GM06990 (cell line): ENCODE data around the gene ARHGEF19.
A peak's percentile ranks its signal among the peaks of the same experiment; 100 is the strongest.
"Not testable (repeated sequence)": the region's sequence is repeated elsewhere in the genome, so short reads cannot be mapped to it uniquely, and the experiment has no call there.

Source experiments
- DNase-seq: peaks from one replicate; pipeline ENCODE4 v3.0.0-alpha.2; 2011; ENCODE audit not compliant: insufficient read length; ENCODE audit errors: extremely low read depth
- H3K27me3 ChIP-seq: replicated peaks from 2 replicates; pipeline ENCODE4 v1.6.0; 2011; ENCODE audit warnings: low read length; ENCODE audit not compliant: control insufficient read depth, insufficient read depth
- H3K36me3 ChIP-seq: 2 replicates; pipeline ENCODE4 v1.5.1; 2011; ENCODE audit warnings: low read length; ENCODE audit not compliant: control insufficient read depth, insufficient read depth
- H3K4me3 ChIP-seq: replicated peaks from 2 replicates; pipeline ENCODE4 v1.5.1; 2011; ENCODE audit warnings: low read depth, mild to moderate bottlenecking, control low read depth, low read length
- TF ChIP-seq, protein P1 (sequence below): IDR thresholded peaks from 2 replicates; pipeline ENCODE4 v1.5.1; 2011; ENCODE audit warnings: low read length, control low read depth, mild to moderate bottlenecking, inconsistent platforms; ENCODE audit not compliant: insufficient read depth, poor library complexity, severe bottlenecking

Gene ARHGEF19

DNA sequence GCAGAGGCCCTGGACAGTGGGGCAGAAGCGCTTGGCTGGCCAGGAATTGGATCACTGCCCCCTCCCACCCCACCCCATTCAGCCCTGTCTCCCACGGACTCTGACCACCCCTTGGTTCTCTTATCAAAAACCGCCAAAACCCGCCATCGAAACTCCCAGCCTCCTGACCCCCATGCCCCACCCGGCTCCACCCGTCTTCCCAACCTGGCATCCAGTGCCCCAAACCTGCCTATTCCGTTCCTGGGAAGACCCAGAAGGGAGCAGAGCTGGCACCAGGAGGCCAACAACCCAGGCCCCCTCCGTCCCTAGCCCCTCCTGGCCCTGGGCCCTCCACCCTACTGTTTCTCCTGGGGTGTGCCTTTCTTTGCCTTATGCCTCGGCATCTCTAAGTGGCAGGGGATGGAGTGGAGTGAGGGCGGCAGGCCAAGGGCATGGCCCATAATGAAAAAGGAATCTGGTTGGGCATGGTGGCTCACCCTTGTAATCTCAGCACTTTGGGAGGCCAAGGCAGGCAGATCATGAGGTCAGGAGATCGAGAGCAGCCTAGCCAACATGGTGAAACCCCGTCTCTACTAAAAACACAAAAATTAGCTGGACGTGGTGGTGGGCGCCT, 40.1 kb downstream of the ARHGEF19 start:
- H3K36me3 ChIP-seq: no peaks in the 10 kb centered on the region
- TF ChIP-seq, protein P1, sequence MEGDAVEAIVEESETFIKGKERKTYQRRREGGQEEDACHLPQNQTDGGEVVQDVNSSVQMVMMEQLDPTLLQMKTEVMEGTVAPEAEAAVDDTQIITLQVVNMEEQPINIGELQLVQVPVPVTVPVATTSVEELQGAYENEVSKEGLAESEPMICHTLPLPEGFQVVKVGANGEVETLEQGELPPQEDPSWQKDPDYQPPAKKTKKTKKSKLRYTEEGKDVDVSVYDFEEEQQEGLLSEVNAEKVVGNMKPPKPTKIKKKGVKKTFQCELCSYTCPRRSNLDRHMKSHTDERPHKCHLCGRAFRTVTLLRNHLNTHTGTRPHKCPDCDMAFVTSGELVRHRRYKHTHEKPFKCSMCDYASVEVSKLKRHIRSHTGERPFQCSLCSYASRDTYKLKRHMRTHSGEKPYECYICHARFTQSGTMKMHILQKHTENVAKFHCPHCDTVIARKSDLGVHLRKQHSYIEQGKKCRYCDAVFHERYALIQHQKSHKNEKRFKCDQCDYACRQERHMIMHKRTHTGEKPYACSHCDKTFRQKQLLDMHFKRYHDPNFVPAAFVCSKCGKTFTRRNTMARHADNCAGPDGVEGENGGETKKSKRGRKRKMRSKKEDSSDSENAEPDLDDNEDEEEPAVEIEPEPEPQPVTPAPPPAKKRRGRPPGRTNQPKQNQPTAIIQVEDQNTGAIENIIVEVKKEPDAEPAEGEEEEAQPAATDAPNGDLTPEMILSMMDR: no peak
- DNase-seq: no peak
- no peaks in the 10 kb centered on the region; the same call in 1 of the 2 replicates for H3K27me3 ChIP-seq
- H3K4me3 ChIP-seq: no peak overlapping the region

DNA sequence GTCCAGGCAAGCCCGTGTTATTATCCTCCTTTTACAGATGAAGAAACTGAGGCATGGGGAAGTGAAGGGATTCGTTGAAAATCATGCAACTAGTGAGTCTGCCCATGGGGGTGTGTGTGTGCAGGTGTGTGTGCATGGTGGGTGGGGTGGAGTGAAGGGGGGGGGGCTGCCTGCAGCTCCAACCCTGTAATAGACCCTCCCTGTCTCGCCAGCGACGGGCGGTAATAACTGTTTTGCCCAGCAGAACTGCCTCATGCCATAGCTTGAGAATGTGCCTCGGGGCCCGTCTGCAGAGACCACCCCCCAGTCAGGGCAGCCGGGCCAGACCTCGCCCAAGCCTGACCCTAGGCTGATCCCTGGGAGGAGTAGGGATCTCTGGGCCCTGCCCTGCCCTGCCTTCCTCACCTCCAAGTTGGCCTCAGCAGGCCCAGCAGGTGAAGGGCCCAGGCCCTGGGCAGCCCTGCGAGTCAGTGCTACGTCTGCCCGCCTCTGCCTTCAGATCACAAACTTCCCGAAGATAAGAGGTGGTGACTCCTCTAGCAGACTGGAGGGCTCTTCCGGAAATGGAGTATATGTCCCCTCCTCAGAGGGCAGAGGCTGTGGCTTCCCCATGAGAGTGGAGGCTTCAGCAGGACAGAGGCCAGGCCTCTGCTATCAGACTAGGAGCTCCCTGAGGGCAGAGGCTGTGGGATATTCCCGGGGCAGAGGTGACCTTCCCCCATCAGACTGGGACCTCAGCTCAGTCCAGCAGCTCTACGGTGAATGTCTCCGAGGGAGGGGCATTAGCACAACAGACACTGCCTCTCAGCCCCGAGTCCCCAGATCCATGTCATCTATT, 40.9 kb downstream of the ARHGEF19 start:
- TF ChIP-seq, protein P1: no peak
- Histone ChIP-seq H3K4me3 (no peak overlapping the region), H3K36me3 (no peaks in the 10 kb centered on the region), H3K27me3 (no peaks in the 10 kb centered on the region; the same call in 1 of the 2 replicates)
- no peak for DNase-seq

DNA sequence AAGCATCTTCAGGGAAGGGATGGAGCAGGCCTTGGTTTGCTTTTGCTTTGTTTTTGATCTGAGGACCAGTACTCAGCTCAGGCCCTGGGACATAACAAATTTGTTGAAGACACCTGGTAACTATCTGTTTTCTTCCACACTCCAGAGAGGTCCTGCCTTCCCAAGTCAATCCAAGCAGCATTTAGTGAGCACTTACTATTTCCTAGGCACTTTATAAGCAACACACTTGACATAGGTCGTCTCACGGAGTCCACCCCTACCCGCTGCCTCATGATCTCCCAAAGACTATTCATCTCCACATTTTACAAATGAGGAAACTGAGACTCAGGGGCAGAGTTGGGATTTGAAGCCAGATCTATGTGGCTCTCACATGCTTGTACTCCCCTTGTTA, 42.2 kb downstream of the ARHGEF19 start:
- H3K27me3 ChIP-seq: no peaks in the 10 kb centered on the region; the same call in 1 of the 2 replicates
- TF ChIP-seq, protein P1: no peak
- no peak for DNase-seq
- H3K4me3 ChIP-seq: no peak overlapping the region
- H3K36me3 ChIP-seq: no peaks in the 10 kb centered on the region

DNA sequence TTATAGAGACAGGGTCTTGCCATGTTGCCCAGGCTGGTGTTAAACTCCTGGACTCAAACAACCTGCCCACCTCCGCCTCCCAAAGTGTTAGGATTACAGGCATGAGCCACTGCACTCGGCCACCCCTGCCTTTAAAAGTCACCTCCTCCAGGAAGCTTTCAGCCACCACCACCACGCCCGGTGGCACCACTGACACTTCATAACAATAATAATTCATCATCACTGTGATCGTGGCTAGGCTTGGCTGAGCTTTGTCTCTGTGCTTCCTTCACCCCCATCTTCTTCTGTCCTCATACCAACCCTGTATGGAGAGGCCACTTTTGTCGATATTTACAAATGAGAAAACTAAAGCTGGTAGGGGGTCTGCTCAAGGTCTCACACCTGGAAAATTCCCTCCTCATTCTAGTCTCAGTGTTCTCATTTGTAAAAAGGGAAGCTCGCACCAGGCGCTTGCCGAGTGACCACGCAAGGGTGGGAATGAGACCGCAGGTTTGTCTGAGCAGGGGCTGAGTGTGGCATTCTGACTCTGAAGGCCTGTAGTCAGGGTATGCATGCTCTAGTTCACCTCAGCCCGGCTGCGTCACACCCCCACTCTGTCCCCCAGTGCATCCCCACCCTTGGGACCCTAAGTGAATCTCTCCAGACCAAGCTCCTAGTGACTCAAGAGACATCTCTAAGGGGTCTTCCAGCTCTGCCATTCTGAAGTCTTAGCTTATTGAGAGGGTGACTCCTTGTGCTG, 43.7 kb downstream of the ARHGEF19 start:
- TF ChIP-seq, protein P1: no peak
- no peak for DNase-seq
- no peak overlapping the region for H3K4me3 ChIP-seq
- H3K36me3 ChIP-seq: no peaks in the 10 kb centered on the region
- no peaks in the 10 kb centered on the region for H3K27me3 ChIP-seq

DNA sequence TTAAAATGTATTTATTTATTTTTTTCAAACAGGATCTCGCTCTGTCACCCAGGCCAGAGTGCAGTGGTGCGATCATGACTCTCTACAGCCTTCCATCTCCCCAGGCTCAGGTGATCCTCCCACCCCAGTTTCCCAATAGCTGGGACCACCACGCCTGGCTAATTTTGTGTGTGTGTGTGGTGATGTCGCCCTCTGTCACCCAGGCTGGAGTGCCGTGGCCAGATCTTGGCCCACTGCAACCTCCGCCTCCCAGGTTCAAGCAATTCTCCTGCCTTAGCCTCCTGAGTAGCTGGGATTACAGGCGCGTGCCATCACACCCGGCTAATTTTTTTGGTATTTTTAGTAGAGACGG, 44.3 kb downstream of the ARHGEF19 start:
- H3K4me3 ChIP-seq: peak overlapping the region; percentile 64
- not testable (repeated sequence) for DNase-seq, H3K36me3 ChIP-seq, H3K27me3 ChIP-seq
